ENCODE results near the gene MRPL19. TPM values are rescaled to one million over a fixed set of nuclear protein-coding genes. Genes with fewer than 3 reads are reported as not detected.
"Not testable (repeated sequence)": the region's sequence is repeated elsewhere in the genome, so short reads cannot be mapped to it uniquely, and the experiment has no call there.

MRPL19 gene
- total and polyA plus RNA-seq, 12 donors = 12.2 to 70.7 (median 63.6) TPM

DNA sequence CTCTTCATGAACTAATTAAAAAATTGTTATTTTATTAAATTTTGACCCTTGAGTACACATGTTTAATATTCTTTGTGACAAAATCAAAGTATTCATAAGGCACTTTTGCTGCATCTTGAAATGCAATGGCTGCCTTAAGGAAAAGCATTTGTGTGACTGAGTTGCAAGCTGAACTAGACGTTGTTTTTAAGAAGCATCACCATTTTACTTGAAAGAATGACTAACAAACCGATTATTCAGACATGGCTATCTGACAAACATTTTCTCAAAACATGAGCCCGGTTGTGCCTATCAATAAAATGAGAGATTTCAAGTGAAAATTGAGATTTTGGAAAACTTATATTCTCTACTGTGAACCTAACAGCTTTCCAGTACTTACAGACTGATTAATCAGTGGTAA lies 61.3 kb downstream of the MRPL19 start:
- H3K27me3 ChIP-seq = no peaks in the 10 kb centered on the region
- peaks cover 0 to 34% (median 19%) of the 10 kb centered on the region in 9 donors for H3K4me1 ChIP-seq
- TF ChIP-seq, protein P1, sequence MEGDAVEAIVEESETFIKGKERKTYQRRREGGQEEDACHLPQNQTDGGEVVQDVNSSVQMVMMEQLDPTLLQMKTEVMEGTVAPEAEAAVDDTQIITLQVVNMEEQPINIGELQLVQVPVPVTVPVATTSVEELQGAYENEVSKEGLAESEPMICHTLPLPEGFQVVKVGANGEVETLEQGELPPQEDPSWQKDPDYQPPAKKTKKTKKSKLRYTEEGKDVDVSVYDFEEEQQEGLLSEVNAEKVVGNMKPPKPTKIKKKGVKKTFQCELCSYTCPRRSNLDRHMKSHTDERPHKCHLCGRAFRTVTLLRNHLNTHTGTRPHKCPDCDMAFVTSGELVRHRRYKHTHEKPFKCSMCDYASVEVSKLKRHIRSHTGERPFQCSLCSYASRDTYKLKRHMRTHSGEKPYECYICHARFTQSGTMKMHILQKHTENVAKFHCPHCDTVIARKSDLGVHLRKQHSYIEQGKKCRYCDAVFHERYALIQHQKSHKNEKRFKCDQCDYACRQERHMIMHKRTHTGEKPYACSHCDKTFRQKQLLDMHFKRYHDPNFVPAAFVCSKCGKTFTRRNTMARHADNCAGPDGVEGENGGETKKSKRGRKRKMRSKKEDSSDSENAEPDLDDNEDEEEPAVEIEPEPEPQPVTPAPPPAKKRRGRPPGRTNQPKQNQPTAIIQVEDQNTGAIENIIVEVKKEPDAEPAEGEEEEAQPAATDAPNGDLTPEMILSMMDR (IDR thresholded peaks at IDR 0.05) = no peak
- intact Hi-C loops (cut with DNase I) = no loop called here
- DNase-seq (no peak), ATAC-seq (no peak)
- no peak overlapping the region for H3K4me3 ChIP-seq
- no peak overlapping the region for H3K27ac ChIP-seq
- WGBS, 2 donors = 81 to 83% methylated on average over 3 of the region's 3 CpGs
- H3K9me3 ChIP-seq = no peaks in the 10 kb centered on the region
- peaks cover 0 to 36% (median 30%) of the 10 kb centered on the region in 9 donors for H3K36me3 ChIP-seq

DNA sequence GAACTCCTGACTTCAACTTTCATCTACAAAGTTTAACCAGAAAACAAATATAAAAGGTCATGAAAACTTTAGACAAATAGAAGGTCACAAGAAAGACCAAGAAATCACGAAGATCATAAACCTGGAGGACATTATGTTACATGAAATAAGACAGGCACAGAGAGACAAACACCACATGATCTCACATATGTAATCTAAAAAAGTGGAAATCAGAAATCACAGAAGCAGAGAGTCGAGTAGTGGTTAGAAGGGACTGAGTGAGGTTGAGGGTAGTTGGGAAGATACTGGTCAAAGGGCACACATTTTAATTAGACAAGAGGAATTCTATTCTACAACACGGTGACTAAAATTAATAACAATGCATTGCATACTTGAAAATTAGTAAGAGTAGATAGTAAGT lies 62.7 kb downstream of the MRPL19 start:
- Histone ChIP-seq H3K36me3 (peaks cover 0 to 22% (median 18%) of the 10 kb centered on the region in 9 donors), H3K9me3 (no peaks in the 10 kb centered on the region), H3K27me3 (no peaks in the 10 kb centered on the region), H3K4me1 (peaks cover 0 to 34% (median 19%) of the 10 kb centered on the region in 9 donors), H3K4me3 (peak overlapping the region in 7 of 10 donors; percentile 76 to 93 (median 82)), H3K27ac (no peak overlapping the region)
- intact Hi-C loops (cut with DNase I) = no loop called here
- WGBS, 2 donors = 46 to 51% methylated on average over 3 of the region's 3 CpGs
- no peak for DNase-seq
- no peak for ATAC-seq
- TF ChIP-seq, protein P1 (IDR thresholded peaks at IDR 0.05) = no peak

DNA sequence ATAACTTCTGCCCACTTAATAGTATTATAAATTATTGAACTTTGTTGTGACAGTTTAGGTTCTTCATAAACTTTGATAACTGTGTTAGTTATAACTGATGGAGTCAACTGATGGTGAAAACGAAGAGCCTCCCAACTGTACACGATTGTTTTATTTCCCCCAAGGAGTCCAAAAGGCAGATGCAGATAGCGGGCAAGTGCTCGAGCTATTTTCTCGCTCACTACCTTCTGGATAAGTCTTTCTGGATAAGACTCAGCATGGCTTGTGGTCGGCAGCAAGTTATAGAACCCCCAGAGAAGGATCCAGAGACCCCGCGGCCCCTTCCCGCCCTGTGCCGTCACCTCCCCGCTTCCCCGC lies 63.6 kb downstream of the MRPL19 start:
- DNase-seq (no peak), ATAC-seq (peak in 2 of 8 donors; percentile 10 to 15)
- Histone ChIP-seq H3K27ac (peak overlapping the region; percentile 83 to 96 (median 92)), H3K4me3 (peak overlapping the region; percentile 52 to 93 (median 81)), H3K4me1 (peaks cover 0 to 34% (median 19%) of the 10 kb centered on the region in 9 donors), H3K27me3 (no peaks in the 10 kb centered on the region), H3K36me3 (peaks cover 0 to 13% (median 10%) of the 10 kb centered on the region in 9 donors), H3K9me3 (no peaks in the 10 kb centered on the region)
- TF ChIP-seq, protein P1 (IDR thresholded peaks at IDR 0.05) = no peak
- 0 to 1% methylated on average over 11 to 12 of the region's 12 CpGs for WGBS, 2 donors
- intact Hi-C loops (cut with DNase I) = loop anchor here in 1 of 10 donors (10.0 kb wide), 1 partner anchor 65 kb away; the partner anchor contains the start of gene MRPL19

DNA sequence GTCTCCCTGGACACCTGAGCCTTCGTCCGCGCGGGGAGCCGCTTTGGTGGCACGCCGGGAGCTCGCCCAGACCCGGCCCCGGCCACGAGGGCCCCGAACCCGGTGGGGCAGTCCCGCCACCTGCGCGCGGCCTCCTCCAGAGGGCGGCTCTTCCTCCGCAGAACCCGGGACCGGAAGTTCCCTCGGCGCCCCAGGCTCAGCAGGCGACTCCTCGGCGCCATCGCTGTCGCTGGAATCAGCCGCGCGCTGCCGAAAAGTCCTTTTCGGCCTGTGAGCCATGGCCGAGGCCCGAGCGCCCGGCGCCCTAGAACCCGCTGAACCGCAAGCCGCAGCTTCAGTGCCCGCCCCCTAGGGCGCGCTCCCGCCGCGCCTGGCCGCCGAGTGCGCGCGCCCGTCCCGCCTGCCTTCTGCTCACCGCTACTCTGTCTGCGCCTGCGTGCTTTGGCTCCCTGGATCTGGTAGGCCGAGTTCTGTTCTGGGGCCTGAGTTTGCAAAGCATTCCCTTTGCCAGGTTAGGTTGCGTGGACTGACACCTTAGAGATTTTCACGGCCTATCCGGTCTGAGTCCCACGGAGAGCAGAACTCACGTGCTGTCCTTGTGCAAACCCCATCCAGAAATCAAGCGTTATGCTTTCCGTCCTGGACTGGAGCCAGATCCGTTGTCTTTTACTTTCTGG lies 64.1 kb downstream of the MRPL19 start, which contains the start of gene GCFC2:
TSS of gene GCFC2 (minus strand) at position 339 of the 677 bp plus-strand sequence. CDS start at position 279, 60 bp downstream.
- peak within 1 kb of the TSS; percentile 83 to 96 (median 92) for H3K27ac ChIP-seq
- DNase-seq (peak; percentile 87 to 91), ATAC-seq (peak; percentile 96 to 99 (median 98))
- intact Hi-C loops (cut with DNase I) = loop anchor here in 1 of 10 donors (10.0 kb wide), 1 partner anchor 66 kb away; the partner anchor contains the start of gene MRPL19
- 1% methylated on average over 66 of the region's 66 CpGs for WGBS, 2 donors
- TF ChIP-seq, protein P1 (IDR thresholded peaks at IDR 0.05) = peak in 8 of 9 donors; percentile 17 to 68 (median 48)
- peaks cover 0 to 34% (median 19%) of the 10 kb centered on the region in 9 donors for H3K4me1 ChIP-seq
- no peaks in the 10 kb centered on the region for H3K9me3 ChIP-seq
- peak within 1 kb of the TSS; percentile 52 to 93 (median 81) for H3K4me3 ChIP-seq
- no peaks in the 10 kb centered on the region for H3K27me3 ChIP-seq
- peaks cover 0 to 8% (median 4%) of the 10 kb centered on the region in 9 donors for H3K36me3 ChIP-seq

DNA sequence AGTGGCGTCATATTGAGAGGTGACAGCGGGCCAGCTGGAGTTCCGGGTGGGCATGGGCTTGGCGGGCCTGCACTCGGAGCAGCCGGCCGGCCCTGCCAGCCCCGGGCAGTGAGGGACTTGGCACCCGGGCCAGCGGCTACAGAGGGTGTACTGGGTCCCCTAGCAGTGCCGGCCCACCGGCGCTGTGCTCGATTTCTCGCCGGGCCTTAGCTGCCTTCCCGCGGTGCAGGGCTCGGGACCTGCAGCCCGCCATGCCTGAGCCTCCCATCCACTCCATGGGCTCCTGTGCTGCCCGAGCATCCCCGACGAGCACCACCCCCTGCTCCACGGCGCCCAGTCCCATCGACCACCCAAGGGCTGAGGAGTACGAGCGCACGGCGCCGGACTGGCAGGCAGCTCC lies 65.0 kb downstream of the MRPL19 start:
- WGBS, 2 donors = 96 to 97% methylated on average over 31 of the region's 31 CpGs
- not testable (repeated sequence) for H3K27me3 ChIP-seq, H3K9me3 ChIP-seq, ATAC-seq, H3K36me3 ChIP-seq, DNase-seq
- intact Hi-C loops (cut with DNase I) = loop anchor here in 1 of 10 donors (10.0 kb wide), 1 partner anchor 67 kb away; the partner anchor contains the start of gene MRPL19
- H3K4me1 ChIP-seq = peaks cover 0 to 27% (median 19%) of the 10 kb centered on the region in 9 donors
- peak overlapping the region in 6 of 10 donors; percentile 76 to 93 (median 83) for H3K4me3 ChIP-seq
- peak overlapping the region in 5 of 10 donors; percentile 88 to 96 (median 95) for H3K27ac ChIP-seq

Measured in heart right ventricle (tissue), 16 donors.